ENCODE measurements around the gene LRP8. TPM values are rescaled to one million over a fixed set of nuclear protein-coding genes. Genes with fewer than 3 reads are reported as not detected.

Gene LRP8
- total and polyA plus RNA-seq, 2 donors (not counting 3 experiments of a cell fraction or from before 2014, with no cell fraction given) = 40.9 to 62.2 TPM

- BruUV-seq (replicated peaks) = no TSS peak
- intact Hi-C loops (cut with micrococcal nuclease) = no loop called here
- dilution Hi-C loops (cut with MboI; ENCODE audit: extremely low pct_ligation_motif_present, low sequenced_read_pairs) = no loop called here
- no peak overlapping the region for H3K9ac ChIP-seq (replicated peaks; ENCODE audit: extremely low read depth, insufficient read depth, low read length)
- H3K9me3 ChIP-seq (replicated peaks; ENCODE audit: control insufficient read depth, insufficient read depth, low read length) = no peaks in the 10 kb centered on the region
- DNase-seq (ENCODE audit: low read depth, low spot score) = no peak
- H3K4me2 ChIP-seq (ENCODE audit: insufficient read depth, low read length) = no peak overlapping the region
- CTCF ChIA-PET = no interaction called here
- H3K36me3 ChIP-seq (ENCODE audit: control insufficient read depth in 2 of 2, extremely low read depth in 1 of 2, insufficient read depth in 2 of 2, low read length in 2 of 2) = peaks cover 0 to 13% of the 10 kb centered on the region in 2 experiments
- FAIRE-seq = no peak
- no peak overlapping the region for H3K4me3 ChIP-seq (replicated peaks in 1 of 3; ENCODE audit: insufficient read depth in 1 of 3, low read depth in 1 of 3, low read length in 3 of 3)
- H3K79me2 ChIP-seq (ENCODE audit: control insufficient read depth, insufficient read depth, low read length) = no peaks in the 10 kb centered on the region
- no peaks in the 10 kb centered on the region for H3K27me3 ChIP-seq (ENCODE audit: control insufficient read depth in 2 of 2, insufficient read depth in 2 of 2, low read length in 2 of 2)
- TF ChIP-seq POLR2AphosphoS5 (IDR thresholded peaks at IDR 0.05; ENCODE audit: insufficient read depth, low read depth, low read length) (no peak), FOS (IDR thresholded peaks at IDR 0.05; ENCODE audit: borderline replicate concordance, insufficient read depth, low read length) (no peak), GATA2 (IDR thresholded peaks at IDR 0.05; ENCODE audit: insufficient read depth, insufficient read length, low read depth, low read length) (no peak), MAX (IDR thresholded peaks at IDR 0.05; ENCODE audit: insufficient read depth, insufficient read length) (no peak), POLR2A (IDR thresholded peaks at IDR 0.05; ENCODE audit: low read depth, low read length) (no peak), MYC (IDR thresholded peaks at IDR 0.05; ENCODE audit: low read depth, low read length) (no peak), JUN (IDR thresholded peaks at IDR 0.05; ENCODE audit: borderline replicate concordance, insufficient read depth, insufficient read length, low read depth) (no peak), CTCF (IDR thresholded peaks at IDR 0.05; ENCODE audit: extremely low read depth in 1 of 2, insufficient read depth in 1 of 2, low read depth in 1 of 2, low read length in 2 of 2) (no peak), EZH2 (IDR thresholded peaks at IDR 0.05; ENCODE audit: borderline replicate concordance, low read depth, low read length, severe bottlenecking) (no peak)
- H3K27ac ChIP-seq (ENCODE audit: insufficient read depth, low read depth, low read length) = no peak overlapping the region
- H3K9me1 ChIP-seq (replicated peaks; ENCODE audit: control insufficient read depth, extremely low read depth, insufficient read depth, low read length) = no peaks in the 10 kb centered on the region
- no peaks in the 10 kb centered on the region for H4K20me1 ChIP-seq (replicated peaks; ENCODE audit: control insufficient read depth, extremely low read depth, insufficient read depth, low read length)
- no peak overlapping the region for H2AFZ ChIP-seq (ENCODE audit: low read depth, low read length)
- H3K4me1 ChIP-seq (ENCODE audit: control insufficient read depth, extremely low read depth, insufficient read depth, low read length) = no peaks in the 10 kb centered on the region
- POLR2A ChIA-PET = no interaction called here
Observed at GRCh38 chr1:53250325-53250724, 77.5 kb downstream of the LRP8 start.
